NCI-H2081 treated with DMSO at 0.1 percent for 48 hours (cell line): Measurements from ENCODE around the gene STT3A.
"Not testable (repeated sequence)": the region's sequence is repeated elsewhere in the genome, so short reads cannot be mapped to it uniquely, and the experiment has no call there.

Experiments
- DNase-seq: peaks from one replicate; lab custom pipeline; 2025; lab: John Stamatoyannopoulos, UW

The STT3A gene

DNA sequence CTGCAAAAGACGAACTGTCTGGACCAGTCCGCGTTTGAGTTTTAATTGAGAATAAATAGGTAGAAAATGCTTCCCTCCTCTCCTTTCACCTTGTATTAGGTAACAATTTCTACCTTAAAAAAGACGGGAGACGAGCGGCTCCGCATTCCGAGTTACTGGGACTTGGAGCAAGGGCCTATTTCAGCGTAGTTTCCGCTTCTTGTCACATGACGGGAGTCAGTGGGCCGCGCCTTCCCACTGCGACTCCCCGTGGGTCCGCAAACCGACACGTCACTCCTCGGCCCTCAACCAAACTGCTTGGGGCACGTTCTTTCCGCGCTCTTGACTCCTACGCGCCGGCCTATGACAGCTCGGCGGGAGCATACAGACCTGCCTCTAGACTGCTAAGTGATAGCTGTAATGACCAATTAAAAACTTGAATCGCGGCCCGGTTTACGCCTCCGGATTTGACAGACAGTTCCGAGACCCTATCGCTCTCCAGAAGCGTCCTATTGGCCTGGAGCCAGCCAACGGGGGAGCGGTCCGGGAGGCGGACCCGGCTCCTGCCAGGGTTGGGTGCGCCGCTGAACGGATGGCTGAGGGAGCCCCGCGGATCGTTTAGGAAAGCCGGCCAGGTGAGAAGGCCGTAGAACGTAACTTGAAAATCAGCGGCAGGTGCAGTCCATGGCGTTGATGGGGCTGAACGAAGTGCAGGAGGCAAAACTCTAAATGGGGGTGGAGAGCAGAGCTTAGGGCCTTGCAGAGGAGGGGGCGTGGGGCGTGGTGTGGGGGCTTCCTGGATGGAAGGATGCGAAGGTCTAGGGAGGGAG lies at the start of gene STT3A:
TSS of gene STT3A (plus strand) at position 548 of the 809 bp plus-strand sequence. CDS start 3,064 bp downstream, outside the sequence.
- peak; percentile 100 for DNase-seq

DNA sequence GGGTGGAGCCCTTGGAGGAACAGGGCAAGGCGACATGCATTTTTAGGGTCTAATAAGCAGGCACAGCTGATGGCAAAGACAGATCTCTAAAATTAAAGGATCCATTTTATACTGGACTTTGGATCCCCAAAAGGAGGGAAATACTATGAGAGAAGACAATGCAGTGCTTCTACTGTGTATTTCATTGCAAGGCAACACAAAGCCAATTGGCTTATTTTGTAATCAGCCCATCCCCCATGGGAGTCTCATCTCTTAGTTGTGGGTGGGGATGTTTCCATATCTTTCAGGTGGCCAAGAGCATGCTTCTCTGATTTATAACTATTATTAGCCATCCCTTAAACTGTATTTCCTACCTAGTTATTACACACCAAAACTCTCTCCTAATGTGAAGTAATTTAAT lies 41.9 kb upstream of the STT3A start:
- no peak for DNase-seq

- DNase-seq = no peak
These were observed 40.8 kb upstream of the STT3A start for GRCh38 chr11:125551835-125552342.

- no peak for DNase-seq
These were observed 39.7 kb upstream of the STT3A start for GRCh38 chr11:125552927-125553326.

DNA sequence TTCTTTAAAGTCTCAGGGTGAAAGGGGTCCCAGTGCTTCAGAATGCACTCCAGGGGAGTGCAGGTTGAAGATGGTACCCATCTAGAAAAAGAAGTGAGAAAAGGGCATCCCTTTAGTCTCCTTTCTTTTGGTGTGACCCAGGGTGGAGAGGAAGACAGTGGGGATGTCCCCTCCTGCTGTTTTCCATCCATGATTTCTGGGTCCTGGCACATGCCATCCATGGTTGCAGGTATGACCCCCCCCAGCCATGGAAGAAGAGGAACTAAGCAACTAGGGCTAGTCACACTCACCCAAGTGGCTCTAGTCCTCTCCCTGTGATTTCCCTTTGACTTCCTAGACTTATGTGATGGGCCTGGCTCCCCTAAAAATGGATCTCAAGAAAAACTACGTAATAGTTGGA lies 39.3 kb upstream of the STT3A start:
- no peak for DNase-seq

DNA sequence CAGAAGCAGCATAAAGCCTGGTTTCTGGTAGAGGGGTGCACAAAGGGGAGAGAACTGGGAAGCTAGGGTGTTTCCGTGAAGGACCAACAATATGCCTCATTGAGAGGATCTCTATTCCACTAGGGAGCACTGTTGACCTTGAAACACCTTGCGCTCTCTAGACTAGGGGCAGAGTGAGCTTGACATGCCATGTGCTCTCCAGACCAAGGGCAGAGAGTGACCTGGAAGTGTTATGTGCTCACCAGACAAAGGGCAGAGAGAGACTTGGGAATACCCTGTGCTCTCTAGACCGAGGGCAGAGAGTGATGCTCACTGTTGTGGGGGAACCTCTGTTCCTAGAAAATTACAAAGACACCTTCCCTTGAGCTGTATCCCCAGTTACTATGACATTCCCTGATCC lies 38.6 kb upstream of the STT3A start:
- DNase-seq = no peak

GRCh38 chr11:125559888-125560287 lies 32.8 kb upstream of the STT3A start:
- DNase-seq = no peak

- no peak for DNase-seq
These were observed 30.7 kb upstream of the STT3A start for GRCh38 chr11:125561924-125562323.

GRCh38 chr11:125562430-125562829 lies 30.2 kb upstream of the STT3A start:
- DNase-seq = no peak

GRCh38 chr11:125564357-125564756 lies 28.3 kb upstream of the STT3A start:
- no peak for DNase-seq

DNA sequence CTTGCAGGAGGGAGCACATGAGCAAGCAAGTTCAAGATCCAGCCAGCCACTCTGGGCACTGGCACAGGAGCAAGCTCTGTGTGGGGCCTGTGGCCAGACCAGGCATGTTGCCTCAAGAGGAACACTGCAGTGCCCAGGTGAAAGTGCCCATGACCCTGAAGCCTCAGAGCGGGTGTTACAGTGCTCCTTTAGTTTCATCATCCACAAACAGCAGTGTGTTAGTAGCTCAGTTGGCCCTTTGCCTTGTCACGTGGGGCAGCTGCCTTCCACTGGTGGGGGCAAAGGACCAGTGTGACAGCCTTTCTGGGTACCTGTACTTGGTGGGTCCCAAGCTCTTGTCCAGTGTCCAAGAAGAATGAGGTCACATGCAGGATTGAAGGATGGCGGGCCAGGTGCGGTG lies 26.4 kb upstream of the STT3A start:
- no peak for DNase-seq

GRCh38 chr11:125568970-125569914 lies 23.4 kb upstream of the STT3A start, which contains the start of gene EI24:
Gene EI24, plus strand, starts transcription at chr11:125569477. Its CDS starts 3,051 bp downstream, at chr11:125572528.
- peak; percentile 62 for DNase-seq

- no peak for DNase-seq
These were observed 22.6 kb upstream of the STT3A start for GRCh38 chr11:125569915-125570621.

GRCh38 chr11:125570952-125571351 lies 21.7 kb upstream of the STT3A start:
- DNase-seq = no peak

DNA sequence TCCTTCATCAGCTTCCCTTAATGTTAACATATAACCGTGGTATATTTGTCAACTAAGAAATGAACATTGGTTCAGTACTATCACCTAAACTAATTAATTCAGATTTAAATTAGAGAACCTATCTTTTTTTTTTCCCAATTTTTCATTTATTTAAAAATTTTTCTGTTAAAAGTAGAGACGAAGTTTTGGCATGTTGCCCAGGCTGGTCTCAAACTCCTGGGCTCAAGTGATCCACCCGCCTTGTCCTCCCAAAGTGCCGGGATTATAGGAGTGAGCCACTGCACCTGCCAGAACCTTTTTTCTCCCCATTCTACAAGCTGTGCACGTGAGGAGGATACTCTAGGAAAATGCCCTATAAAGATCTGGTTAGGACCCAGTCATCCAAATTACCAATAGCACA lies 19.7 kb upstream of the STT3A start:
- DNase-seq = no peak

GRCh38 chr11:125577181-125577580 lies 15.5 kb upstream of the STT3A start:
- DNase-seq = not testable (repeated sequence)

- DNase-seq = no peak
These were observed 13.9 kb upstream of the STT3A start for GRCh38 chr11:125578783-125579182.

DNA sequence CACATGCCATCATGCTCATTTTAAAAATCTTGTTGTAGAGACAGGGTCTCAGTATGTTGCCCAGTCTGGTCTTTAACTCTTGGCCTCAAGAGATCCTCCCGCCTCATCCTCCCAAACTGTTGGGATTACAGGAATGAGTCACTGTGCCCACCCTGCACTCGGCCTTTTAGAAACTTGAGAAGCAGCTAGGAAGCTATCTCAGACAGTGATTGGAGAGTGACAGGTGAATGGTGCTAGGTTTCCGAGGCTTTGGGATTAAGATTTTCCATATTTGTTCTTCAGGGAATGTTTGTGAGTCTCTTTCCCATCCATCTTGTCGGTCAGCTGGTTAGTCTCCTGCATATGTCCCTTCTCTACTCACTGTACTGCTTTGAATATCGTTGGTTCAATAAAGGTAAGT lies 12.8 kb upstream of the STT3A start:
- DNase-seq = no peak

DNA sequence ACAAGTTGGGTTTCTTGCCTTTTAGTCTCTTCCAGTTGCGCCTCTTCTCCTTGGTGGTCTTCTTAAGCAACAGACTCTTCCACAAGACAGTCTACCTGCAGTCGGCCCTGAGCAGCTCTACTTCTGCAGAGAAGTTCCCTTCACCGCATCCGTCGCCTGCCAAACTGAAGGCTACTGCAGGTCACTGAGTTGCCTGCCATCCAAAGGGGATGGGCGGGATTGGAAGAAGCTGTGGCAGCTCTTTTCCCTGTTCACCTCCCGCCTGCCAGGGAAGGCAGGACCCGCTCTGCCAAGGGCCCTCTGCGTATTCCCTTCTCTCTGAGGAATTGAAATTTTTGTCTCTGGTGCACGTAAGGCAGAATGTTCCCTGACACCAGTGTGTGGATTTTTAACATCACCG lies 9.2 kb upstream of the STT3A start:
- no peak for DNase-seq

- DNase-seq = no peak
These were observed 7.2 kb upstream of the STT3A start for GRCh38 chr11:125585487-125585886.

- no peak for DNase-seq
These were observed 6.0 kb upstream of the STT3A start for GRCh38 chr11:125586623-125587022.

- DNase-seq = no peak
These were observed 5.2 kb upstream of the STT3A start for GRCh38 chr11:125587480-125587879.
